HG02943 (cell line): ENCODE results near the gene LATS2.

ENCODE experiments used
- ATAC-seq: cut with Tn5 transposase; IDR thresholded peaks from one replicate; pipeline ENCODE4 v1.9.1; 2021; ENCODE audit warnings: mild to moderate bottlenecking, low read depth, moderate library complexity; ENCODE audit not compliant: unreplicated experiment

Gene LATS2

DNA sequence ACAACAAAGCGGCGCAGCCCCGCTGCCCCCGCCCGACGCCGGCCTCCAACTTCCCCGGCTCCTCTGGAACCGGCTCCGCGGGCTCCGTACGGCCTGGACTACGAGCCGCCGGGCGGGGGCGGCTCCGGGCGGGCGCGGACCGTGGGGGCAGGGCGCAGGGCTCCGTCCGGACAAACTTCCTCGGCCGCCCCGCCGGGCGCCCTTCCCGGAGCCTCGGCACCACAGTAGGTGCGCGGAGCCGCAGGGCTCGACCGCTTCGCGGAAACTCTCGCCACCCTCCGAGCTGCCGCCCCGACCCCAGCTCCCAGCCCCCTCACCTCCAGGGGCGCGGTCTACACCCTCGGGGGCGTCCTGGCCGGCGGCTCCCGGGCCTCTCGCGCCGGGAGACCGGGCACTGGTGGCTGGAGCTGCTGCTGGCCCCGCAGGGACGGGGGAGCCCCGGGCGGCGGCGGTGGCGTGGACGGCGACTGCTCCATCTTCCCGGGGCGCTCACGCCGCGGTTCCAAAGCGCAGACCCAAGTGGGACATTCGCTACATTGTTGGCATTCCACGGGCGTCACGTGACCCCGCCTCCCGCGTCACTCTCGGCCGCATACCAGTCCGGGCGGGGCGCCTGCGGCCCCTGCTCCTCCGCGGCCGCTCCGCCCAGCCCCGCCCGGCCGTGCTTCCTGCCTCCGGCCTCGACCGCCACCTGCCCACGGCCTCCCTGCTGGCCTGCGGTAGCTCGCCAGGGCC is at the start of gene LATS2:
LATS2 (minus strand) TSS at position 558 of the 735 bp plus-strand sequence. CDS start 15,560 bp downstream, outside the sequence.
- ATAC-seq = peak; percentile 84

GRCh38 chr13:21109168-21109567 is 47.8 kb upstream of the LATS2 start:
- ATAC-seq = no peak

DNA sequence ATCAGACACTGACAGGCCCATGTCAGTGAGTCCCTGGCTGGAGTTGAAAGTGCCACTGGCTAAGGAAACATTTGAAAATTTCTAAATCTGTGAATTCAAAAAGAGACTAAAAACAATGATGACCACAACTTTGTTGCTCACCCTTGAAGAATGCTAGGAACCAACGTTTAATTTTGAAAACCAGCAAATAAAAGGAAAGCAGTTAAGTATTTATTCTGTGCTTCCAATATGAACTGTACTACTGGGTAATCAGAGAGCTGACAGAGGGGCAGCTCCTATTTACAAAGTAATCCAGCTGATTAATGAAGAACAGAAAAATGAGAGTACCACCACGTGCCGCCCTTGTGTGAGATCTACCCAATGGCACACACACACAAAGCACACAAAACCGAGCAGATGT is 44.7 kb upstream of the LATS2 start:
- ATAC-seq = no peak

DNA sequence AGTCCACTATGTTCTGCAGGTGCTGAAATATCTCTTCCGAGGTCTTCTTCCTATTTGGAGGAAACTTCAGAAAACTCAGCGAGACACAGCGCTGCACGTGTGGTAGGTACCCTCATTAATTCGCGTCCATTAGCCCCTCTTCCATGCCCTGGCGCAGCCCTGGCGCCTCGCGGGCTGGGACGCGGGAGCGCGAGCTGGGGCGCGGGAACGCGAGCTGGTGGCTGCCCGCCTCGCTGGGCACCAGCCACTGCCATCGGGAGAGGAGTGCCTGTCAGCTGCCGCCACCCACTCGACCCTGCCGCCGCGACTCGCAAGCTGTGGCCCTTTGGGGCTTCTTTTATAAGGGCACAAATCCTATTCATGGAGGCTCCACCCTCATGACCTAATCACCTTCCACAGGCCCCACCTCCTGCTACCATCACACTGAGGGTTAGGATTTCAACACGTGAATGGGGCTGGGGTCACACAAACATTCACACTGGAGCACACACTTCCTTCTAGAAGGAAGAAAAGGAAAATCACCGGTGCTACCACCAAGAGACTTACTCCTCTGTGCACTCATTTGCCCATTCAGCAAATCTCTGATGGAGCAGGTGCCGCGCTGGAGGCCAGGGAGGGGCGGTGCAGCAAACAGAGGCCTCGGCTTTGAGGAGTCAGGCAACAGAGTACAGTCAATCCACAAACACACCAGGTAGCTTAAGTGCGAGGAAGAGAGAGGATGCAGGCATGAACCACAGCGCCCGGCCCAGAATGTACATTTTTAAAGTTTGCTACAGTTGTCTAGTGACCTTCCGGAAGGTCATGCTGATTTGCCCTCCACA is 43.0 kb upstream of the LATS2 start:
- ATAC-seq = no peak

DNA sequence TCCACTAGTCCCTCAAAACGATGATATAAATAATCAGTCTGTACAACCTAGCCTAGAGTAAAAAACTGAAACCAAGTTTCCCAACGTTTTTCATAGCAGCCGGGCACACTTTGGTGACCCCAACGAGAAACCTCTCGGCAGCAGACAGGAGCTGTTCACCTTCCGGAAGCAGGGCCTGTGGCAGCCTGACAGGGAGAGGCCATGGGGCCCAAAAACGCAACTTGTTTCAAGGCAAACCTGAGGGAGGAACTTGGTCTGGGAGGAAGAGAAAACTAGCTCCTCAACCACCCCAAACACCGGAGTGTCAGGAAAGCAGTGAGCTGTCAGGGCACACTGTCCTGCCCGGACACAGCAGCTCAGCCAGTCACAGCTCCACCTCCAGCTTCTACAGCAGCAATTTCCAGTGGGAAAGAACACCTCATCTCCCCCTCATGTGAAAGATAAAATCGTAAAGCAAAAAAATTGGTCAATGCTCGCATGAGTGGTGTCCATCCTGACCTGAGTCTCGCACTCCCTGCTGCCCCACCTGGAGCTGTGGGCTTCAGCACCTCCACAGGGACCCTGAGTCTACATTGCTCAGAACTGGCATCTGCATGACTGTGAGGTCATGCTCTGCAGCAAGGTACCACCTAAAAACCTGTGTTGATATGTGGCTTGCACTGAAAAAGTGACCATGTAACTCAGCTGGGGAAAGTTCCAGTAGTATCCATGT is 40.6 kb upstream of the LATS2 start:
- ATAC-seq = no peak

- no peak for ATAC-seq
Measured at GRCh38 chr13:21100994-21101757, 39.8 kb upstream of the LATS2 start.

DNA sequence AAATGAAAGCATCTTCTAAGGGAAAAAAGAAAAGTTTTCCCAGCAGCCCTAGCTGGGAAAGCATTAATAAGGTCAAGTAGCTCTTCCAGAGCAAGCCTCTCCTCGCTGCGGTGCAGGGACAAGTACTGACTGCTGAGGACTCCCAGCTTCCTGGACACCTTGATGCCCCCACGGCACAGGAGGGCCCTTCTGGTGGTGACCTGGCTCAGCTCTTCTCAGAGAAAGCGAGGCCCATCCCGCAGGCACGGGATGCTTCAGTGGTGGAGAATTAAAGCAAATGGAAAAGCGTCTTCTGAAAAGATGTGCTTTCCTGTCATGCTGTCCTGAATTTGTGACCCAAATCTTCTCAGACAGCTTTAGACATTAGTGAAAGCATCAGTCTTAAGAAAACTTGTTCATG is 38.8 kb upstream of the LATS2 start:
- ATAC-seq = no peak

GRCh38 chr13:21095311-21095710 is 33.9 kb upstream of the LATS2 start:
- ATAC-seq = no peak

- ATAC-seq = no peak
Measured at GRCh38 chr13:21089830-21090229, 28.4 kb upstream of the LATS2 start.

- no peak for ATAC-seq
Measured at GRCh38 chr13:21088534-21088933, 27.1 kb upstream of the LATS2 start.

DNA sequence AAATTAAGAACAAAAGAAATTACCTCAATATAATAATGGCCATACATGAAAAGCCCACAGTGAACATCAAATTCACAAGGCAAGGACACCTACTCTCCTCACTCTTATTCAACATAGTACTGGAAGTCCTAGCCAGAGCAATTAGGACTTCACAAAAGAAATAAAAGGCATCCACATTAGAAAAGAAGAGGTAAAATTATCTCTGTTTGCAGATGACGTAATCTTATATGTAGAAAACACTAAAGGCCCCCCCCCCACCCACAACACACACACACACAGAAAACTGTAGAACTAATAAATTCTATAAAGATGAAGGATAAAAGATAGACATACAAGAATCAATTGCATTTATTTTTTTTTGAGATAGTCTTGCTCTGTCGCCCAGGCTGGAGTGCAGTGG is 25.5 kb upstream of the LATS2 start:
- ATAC-seq = no peak

DNA sequence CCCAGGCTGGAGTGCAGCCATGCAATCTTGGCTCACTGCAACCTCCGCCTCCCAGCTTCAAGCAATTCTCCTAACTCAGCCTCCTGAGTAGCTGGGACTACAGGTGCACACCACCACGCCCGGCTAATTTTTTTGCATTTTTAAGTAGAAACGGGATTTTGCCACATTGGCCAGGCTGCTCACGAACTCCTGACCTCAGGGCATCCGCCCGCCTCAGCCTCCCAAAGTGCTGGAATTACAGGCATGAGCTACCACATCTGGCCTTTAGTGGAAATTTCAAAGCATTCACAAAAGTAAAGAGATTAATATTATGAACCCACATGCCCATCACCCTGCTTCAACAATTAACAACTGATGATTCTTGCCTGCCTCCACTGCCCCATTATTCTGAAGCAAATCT is 20.5 kb upstream of the LATS2 start:
- ATAC-seq = no peak

GRCh38 chr13:21080593-21080891 is 19.2 kb upstream of the LATS2 start:
- ATAC-seq = no peak

DNA sequence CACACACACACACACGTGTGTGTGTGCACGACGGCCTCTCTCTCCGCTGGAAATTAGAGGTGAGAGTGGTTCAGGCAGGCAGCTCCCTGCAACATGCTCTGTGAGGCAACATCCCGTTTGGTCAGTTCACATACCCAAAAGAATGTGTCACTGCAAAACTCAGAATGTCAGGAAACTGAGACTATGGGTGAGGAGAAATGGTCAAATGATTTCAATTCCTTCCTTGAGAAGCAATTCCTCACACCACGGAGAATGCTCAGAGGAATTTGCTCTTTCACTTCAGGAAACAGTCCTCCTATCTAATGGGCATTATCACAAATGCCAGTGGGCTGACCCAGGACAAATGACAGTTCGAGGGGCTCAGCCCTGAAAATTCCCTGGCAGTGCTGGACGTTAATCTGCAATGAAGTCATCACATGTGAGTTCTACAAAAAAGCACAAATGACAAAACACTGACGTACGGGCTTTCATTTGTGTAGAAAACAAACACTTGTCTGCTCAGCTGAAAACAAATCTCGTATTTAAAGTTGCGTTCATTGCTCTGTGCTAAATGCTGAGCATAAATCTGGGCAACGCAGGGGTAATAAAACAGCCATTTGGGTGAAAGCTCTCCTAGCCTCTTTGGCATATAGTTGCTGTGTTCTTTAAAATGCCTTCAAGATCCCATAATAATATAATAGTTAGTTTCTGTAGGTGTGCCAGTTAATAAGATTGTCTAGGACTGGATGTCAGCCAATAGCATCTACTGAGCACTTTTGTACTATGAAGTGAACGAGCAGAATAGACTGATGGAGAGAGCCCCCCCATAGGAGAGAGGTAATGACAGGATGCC is 18.6 kb upstream of the LATS2 start:
- no peak for ATAC-seq

- ATAC-seq = no peak
Measured at GRCh38 chr13:21079221-21079620, 17.8 kb upstream of the LATS2 start.

DNA sequence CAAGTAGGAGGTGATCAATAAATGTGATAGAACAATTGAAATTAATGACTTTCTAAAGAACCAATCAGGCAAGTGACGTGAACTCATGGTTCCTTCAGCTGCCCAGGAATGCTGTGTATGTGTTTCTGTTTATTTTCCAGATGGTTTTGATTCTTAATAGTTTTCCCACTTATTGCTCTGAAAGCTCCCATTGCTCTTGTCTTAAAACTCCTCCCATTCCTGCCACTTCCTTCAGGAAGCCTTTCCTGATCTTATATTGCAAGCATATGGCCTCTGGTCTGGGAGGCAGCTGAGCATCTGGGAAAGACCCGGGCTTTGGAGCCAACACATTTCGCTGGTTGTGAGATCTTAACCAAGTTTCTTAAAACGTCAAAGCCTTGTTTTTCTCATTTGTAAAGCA is 17.1 kb upstream of the LATS2 start:
- ATAC-seq = no peak

DNA sequence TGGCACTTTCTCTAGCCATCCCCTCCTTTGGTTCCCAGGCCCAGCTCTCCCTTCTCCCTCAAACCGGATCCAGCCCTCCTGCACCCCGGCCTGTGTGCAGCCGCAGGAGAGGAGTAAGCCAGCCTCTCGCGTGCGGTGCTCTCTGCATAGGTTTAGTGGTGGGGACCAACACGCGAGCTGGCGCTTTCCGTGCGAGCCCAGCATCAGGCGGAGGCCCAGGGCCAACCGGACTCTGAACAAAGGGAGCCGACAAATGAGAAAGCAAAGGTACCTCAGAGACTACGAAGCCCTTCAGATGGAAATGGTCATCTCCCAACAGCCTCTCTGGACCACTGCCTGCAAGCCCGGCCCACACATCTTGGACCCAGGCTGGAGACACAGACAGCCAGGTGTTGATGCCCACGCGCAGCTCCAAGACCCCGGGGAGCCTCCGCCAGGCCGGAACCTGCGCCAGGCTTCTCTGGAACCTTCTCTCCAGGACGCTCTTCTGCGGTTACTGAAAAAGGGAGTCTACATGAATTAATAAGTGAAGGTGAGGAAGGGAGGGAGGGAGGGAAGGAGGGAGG is 16.5 kb upstream of the LATS2 start:
- ATAC-seq = no peak

GRCh38 chr13:21077076-21077787 is 15.8 kb upstream of the LATS2 start:
- no peak for ATAC-seq

GRCh38 chr13:21076253-21076652 is 14.9 kb upstream of the LATS2 start:
- no peak for ATAC-seq
